Activated CD8-positive, alpha-beta memory T cell treated with anti-CD3 and anti-CD28 coated beads for 48 hours (primary cell): ENCODE results near the gene LRCH1.

Experiments used
- DNase-seq, 3 experiments: peaks; one replicate each; pipeline ENCODE4 v3.0.0-alpha.2; 2020; ENCODE audit warnings: low read depth in 2 of 3, low spot score in 2 of 3

The LRCH1 gene

DNA sequence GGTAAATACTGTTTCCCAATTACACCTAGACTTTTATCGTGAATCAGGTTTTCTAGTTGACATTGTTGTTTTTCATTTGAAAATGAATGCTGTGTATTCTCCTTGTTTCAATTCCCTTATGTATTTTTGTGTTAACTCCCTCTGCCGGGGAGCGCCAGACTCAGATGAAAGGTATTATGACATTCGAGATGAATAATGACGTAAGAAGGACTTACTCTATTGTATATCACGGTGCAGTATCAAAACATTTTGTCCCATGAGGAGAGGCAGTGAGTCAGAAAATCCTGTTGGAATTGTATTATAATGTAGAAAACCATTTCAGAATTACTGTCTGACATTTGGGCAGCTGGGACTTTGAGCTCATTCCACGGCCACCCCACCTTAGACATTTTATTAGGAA lies 61.6 kb downstream of the LRCH1 start:
- DNase-seq, result no peak

DNA sequence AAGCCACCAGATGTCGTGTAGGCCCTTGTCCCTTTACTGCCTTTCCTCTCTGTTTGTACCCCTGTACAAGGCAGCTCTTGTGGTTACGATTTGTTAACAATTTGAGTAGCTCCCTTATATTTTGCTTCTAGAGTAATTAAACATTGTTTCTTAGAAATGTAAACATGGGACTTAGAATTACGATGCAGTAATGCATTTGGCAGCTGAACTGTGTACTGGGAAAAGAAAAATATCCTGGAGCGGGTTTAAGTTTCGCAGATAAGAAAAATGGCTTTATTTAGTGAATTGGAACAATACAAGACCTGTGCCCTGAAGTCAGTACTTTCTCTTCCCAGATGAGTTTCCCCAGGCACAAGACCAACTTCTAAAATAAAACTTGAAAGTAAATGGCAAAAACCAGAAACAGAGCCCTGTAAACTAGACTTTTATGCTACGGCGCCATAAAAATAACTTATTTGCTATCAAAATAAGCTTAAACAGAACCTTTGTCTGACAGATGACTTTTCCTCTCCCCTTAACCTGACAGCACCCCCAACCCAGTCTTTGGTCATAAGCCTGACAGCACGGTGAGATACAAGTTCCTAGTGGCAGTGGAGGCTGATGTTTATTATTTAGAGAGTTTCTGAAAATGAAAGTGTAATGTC lies 63.0 kb downstream of the LRCH1 start:
- no peak for DNase-seq

DNA sequence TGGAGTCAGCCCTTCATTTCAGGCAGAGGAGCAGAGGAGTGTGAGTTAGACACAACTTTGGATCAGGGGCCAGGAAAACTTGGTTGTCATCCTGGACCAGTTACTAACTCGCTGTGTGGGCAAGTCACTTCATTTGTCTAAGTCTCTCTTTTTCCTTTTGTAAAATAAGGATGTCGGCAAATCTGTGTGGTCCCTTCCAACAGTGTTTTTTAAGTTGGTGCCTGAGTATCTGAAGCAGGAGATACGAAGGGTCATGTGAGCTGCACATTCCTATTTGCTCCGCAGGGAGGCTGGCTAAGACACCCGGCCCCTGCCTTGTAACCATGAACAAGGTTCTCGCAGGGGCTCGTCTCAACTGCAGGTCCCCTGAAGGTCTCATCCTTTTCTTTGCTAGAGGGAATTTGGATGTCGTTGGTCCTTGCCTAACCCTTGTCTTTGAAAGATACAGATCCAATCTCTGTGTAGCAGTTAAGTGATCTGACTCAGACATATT lies 64.3 kb downstream of the LRCH1 start:
- no peak for DNase-seq

- DNase-seq, result no peak
Measured at GRCh38 chr13:46617885-46618284, 64.9 kb downstream of the LRCH1 start.

DNA sequence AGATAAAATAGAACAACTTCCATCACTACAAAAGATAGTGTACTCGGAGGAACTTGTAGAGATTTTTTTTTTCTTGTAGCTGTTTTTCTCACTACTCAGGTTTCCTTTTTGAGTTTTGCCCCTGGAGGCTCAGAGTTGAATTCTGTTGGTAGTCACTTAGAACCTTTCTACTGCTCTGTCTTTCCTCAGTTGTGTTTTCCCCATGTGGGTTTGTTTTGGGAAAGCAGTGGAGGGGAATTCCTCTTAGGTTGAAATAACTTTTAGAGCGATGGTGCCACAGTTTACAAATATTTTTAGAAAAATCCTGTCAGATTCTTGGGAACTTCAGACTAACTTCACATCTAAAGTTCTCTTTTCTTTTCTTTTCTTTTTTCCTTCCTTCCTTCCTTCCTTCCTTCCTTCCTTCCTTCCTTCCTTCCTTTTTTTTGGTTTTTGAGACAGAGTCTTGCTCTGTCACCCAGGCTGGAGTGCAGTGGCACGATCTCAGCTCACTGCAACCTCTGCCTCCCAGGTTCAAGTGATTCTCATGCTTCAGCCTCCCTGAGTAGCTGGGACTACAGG lies 65.8 kb downstream of the LRCH1 start:
- DNase-seq, result no peak

DNA sequence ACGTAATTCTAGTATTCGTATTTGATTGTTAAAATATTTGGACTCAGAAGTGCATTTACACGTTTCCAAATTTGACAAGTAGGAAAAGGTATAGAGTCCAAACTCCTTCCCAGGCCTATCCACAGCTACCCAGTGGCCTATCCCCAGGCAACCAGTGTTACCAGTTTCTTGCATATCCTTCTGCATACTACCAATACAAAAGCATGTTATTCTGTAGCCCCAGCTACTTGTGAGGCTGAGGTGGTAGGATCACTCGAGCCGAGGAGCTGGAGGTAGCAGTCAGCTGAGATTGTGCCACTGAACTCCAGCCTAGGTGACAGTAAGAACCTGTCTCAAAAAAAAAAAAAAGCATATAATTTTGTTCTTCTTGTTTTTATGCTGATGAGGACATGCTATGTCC lies 67.1 kb downstream of the LRCH1 start:
- DNase-seq, result no peak

DNA sequence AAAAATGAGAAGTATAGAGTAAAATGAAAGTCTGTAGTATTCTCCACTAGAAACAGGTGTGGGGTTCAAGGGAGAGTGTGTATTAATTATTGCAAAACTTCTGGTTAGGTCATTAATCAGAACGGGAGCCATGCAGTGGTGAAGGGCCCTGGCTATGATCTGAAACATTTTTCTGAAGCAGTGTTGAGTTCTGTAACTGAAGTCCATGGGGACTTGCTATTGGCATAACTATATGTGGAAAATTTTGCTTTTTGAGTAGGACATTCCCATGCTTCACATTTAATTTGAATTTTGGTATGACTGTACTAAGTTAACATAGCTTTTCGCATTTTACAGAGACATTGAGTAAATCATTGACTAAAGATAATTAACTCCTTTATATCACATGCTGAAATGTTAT lies 67.5 kb downstream of the LRCH1 start:
- no peak for DNase-seq

DNA sequence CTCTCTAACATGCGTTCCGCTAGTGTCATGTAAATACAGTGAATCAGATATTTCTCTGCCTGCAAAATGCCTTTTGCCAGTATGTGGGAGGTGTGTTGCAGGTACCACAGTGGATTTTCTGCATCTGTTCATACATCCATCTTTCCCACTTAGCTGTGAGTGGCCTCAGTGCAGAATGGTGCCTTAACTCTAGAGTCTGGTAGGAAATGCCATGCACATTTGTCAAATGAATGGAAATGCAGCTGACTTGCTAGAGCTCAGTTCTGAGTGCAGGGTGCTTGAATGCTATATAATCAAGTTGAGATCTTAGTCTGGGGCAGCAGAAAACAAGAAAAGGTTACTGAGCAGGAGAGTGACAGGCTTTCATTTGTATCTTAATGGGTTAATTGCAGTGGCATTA lies 68.2 kb downstream of the LRCH1 start:
- DNase-seq, result no peak

GRCh38 chr13:46621792-46622629 lies 69.0 kb downstream of the LRCH1 start:
- no peak for DNase-seq

DNA sequence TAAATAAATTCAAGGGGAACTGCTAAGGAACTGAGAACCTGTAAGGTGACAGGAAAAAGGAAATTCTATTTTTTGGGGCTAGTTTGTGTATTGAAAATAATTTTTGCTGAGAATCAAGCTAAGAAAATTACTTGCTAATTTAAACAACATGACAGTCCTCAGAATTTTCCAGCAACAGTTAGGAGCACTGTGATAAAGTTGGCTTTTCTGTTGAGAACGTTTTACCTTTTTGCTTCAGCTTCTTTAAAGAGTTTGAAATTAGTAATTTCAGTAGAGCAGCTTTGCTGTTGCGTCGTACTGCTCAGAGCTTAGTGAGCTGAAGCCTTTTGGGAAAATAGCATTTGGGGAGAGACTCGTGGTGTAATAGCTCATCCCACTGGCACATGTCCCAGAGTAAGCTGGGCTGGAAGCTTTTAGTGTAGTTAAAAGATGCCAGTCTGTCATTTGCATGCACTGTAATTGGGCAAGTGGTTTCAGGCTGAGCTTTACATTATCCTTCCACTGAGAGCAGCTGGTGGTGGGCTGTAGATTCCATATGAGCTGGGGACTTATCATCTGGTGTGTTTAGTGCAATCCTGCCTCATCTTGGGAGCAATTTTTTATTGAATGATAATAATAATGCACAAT lies 69.8 kb downstream of the LRCH1 start:
- DNase-seq, result no peak

DNA sequence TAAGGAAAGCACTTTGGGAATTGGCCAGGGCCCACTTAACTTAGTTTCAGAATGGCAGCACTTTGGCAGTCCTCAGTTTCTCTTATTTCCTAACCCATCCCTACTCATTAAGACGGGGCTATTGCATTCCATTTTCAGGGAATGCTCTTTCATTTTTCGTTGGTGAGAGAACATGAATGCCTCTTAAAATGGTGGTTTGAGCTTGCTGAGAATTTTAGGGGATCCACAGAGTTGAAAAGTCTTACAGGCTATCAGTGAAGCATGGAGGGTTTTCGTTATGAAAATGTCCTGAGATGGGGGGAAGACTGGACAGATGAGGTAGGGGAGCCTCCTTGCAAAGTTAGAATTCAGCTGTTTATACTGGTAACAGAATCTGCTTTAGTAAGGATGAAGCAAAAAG lies 71.4 kb downstream of the LRCH1 start:
- DNase-seq, result no peak

- no peak for DNase-seq
Measured at GRCh38 chr13:46624821-46625220, 71.9 kb downstream of the LRCH1 start.

DNA sequence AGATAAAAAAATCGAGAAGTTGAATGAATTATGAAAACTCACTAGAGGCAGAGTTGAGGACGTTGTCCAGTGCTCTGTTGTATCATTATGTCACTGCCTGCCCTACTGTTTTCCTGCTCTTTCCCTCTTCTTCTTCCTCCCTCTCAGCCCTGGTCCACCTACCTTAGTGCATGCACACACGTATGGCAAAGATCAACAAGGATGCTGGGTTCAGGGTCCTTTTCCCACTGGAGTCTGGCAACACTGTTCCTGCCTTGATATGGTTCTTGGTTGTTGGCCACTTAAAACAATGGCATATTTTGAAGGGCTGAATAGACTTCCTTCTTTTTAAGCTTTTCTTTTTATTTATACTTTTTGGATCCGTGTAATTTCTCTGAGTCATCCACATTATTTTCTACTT lies 74.5 kb downstream of the LRCH1 start:
- DNase-seq, result no peak

- DNase-seq, result no peak
Measured at GRCh38 chr13:46628622-46629365, 75.8 kb downstream of the LRCH1 start.

DNA sequence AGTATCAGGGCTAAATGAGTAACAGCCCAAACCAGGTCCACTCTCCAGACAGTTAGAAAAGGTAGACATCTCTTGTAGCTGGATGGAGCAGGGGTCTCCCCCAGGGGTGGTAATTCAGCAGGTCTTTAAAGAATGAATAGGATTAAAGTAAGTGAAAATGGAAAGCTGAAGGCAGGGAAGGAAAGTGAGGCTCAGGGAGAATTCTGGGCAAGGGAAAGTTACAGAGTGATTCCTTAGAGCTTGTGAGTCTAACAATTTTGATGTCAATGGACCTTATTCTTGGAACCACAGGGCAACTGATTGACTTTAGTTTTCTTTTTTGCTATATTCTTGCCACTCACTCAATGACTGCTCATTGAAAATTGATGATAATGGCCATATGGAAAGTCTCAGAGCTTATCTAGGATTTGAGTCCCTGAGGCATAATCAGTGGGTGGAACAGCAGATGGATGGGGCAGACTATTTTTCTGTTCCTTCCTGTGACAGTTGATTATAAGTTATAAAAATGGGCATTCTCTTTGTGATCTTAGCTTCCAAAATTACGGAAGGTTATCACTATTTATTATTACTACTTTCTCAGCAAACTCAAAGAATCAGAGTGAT lies 76.9 kb downstream of the LRCH1 start:
- DNase-seq, result no peak

DNA sequence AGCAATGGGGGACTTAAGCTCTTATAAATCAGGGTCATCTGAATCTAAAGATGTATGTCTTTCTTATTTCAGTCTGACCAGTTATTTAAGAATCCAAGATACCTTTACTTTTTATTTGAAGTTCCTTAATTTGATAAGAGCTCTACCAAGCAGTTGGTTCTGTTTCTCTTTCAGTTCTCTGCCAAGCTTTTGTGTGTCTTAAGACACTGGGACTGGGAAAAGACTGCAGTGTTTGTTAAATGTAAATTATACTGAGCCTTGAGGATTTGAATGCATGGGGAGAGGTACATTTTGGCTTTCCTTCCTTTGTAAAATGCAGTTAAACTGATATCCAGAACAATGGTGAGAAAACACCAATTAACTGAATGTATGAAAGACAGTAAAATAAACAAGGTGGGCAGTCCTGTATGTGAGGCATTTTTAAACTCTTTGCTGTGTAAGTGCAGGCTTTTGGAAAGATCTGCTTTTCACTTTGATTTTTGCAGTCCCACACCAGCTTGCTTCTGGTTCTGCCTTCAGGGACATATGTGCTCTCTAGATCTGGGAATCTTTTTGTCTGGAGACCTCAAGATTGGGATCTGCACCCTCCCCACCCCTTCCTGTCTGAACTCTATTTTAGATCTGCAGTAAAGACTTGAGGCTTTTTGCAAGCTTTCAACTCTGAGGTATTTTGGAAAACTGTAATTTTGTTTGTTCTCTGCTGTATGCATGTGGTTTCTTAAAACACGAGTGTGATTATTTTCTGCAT lies 77.6 kb downstream of the LRCH1 start:
- no peak for DNase-seq

GRCh38 chr13:46631179-46631542 lies 78.2 kb downstream of the LRCH1 start:
- no peak for DNase-seq

- DNase-seq, result no peak
Measured at GRCh38 chr13:46632176-46632575, 79.2 kb downstream of the LRCH1 start.

DNA sequence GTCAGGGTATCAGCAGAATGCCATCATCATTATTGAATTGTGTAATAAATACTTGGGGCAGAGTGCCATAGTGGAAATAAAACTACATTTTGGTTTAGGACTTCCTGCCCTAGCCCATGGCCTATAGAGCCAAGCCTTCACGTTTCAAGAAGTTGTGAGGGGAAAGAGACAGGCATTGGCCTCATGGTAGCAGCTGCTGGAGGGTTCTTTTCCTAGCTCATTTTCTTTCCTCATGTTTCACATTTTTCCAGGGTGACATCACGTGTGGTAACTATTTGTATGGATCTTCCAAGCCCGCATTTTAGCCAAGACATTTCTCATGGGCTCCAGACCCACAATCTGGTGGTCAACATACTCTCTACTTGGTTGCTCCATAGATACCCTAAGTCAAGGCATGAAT lies 80.4 kb downstream of the LRCH1 start:
- no peak for DNase-seq

- DNase-seq, result no peak
Measured at GRCh38 chr13:46636451-46636850, 83.5 kb downstream of the LRCH1 start.
